GM12865 (cell line): ENCODE results near the gene PDXK.
A peak's percentile ranks its signal among the peaks of the same experiment; 100 is the strongest.

Experiments
- DNase-seq: peaks from one replicate; pipeline ENCODE4 v3.0.0; 2010; ENCODE audit warnings: low read depth
- H3K4me3 ChIP-seq: 2 replicates; pipeline ENCODE4 v1.5.1; 2011; ENCODE audit warnings: mild to moderate bottlenecking, low read depth, low read length, control low read depth
- TF ChIP-seq, protein P1 (sequence below): IDR thresholded peaks from 2 replicates; pipeline ENCODE4 v1.5.1; 2011; ENCODE audit warnings: low read length, control low read depth, low read depth, inconsistent platforms; ENCODE audit not compliant: insufficient read depth; ENCODE audit errors: missing control alignments

PDXK gene

DNA sequence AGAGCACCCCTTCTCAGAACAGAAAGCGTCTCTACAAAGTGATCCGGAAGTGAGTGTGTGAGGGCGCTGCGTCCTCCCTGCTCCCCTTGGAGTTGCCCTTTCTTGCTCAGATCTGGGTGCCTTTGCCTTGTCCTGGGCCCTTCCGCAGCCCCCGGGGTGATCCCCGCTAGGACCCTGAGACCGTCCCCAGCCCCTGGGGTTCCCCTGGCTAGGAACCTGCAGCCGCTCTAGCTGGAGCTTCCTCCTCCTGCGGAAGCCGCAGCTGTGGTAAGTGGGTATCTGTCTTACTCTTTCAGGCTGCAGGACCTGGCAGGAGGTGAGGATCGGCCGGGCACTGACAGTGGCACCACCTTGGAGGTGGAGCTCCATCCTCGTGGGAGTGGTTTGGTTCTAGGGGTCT lies 81.6 kb downstream of the PDXK start:
- no peak for DNase-seq
- TF ChIP-seq, protein P1, sequence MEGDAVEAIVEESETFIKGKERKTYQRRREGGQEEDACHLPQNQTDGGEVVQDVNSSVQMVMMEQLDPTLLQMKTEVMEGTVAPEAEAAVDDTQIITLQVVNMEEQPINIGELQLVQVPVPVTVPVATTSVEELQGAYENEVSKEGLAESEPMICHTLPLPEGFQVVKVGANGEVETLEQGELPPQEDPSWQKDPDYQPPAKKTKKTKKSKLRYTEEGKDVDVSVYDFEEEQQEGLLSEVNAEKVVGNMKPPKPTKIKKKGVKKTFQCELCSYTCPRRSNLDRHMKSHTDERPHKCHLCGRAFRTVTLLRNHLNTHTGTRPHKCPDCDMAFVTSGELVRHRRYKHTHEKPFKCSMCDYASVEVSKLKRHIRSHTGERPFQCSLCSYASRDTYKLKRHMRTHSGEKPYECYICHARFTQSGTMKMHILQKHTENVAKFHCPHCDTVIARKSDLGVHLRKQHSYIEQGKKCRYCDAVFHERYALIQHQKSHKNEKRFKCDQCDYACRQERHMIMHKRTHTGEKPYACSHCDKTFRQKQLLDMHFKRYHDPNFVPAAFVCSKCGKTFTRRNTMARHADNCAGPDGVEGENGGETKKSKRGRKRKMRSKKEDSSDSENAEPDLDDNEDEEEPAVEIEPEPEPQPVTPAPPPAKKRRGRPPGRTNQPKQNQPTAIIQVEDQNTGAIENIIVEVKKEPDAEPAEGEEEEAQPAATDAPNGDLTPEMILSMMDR = no peak
- H3K4me3 ChIP-seq = no peak overlapping the region

DNA sequence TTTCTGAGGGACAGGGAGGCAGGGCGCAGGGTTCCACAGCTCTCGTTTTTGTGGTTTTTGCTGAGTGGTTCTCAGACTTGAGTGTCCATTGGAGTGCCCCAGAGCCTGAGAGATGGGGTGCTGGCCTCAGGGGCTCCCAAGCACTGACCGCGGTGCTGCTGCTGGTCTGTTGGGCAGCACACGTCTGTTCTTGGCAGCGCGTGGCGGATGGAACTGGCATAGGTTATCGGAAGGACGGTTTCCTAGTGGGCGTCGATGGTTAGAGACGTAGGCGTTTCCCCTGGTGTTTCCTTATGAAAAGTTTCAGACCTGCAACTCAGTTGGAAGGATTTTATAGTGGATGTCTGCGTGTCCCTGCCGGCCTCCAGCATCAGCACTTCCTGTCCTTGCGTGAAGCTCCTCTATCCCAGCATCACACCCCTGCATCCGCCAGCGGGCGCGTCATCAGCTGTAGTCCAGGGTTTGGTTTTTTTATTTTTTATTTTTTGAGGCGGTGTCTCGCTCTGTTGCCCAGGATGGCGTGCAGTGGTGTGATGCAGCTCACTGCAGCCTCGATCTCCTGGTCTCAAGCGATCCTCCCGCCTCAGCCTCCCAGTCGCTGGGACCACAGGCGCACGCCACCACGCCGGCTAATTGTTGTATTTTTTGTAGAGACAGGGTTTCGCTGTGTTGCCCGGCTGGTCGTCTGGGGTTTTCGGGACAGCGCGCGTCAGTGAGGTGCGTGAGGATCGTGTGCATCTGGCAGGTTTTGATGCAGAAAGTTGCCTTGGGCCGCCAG lies 82.3 kb downstream of the PDXK start:
- TF ChIP-seq, protein P1 = no peak
- DNase-seq = no peak
- H3K4me3 ChIP-seq = no peak overlapping the region

DNA sequence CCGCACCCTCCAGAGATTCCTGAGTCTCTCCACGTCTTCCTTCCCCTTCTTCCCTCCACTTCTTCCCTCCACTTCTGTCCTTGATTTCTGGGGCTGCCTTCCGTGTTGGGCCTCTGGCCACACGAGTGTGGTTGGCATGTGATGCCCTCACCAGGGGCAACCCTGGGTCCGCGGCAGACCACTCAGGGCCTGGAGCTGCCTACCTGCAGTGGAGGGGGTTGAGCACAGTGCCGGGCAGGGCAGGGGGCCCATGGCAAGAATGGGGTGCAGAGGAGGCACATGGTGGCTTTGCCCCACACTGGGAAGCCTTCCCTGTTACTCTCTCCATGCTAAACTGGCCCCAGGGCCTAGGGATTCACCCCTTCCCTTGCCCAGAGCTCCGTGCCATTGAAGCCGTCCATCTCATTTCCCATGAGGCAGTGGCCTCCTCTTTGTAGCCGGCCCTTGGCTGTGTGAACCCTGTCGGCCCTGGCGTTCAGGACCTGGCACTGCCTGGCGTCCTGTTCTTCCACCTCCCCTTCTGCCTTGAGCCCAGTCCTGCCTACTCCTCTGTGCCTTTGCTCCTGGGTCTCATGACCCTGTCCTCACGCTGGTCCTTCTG lies 83.9 kb downstream of the PDXK start:
- DNase-seq = no peak
- TF ChIP-seq, protein P1 = no peak
- H3K4me3 ChIP-seq = no peak overlapping the region

DNA sequence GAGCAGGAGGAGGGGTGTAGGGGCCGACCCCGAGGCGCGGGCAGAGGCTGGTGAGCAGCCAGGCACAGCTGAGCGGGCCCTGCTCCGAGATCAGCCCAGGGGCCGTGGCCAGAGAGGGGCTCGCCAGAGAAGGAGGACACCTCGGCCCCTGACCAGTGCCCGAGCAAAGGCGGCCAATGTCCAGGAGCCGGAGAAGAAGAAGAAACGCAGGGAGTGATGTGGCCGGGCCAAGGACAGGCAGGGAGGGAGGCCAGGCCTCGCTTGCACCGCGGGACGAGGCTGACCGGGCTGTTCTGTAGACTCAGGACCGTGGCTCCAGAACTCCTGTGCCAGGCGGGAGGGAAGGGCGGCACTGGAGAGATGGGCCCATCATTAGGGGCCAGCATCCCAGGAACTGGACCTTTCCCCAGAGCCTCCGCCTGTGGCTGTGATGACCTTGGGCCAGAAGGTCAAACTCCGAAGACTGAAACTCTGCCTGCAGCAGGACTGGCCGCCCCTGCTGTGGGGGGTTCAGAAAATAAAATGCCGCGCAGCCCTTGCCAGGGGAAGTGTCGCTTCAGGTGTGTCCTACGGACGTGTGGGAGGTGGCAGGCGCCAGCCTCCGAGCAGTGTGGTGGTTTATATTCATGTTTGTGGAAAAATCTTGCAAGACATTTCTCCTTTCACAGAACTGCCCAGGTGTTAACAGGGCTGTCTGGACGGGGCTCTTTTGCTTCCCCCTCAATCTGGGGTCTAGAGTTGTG lies 84.8 kb downstream of the PDXK start:
- no peak overlapping the region for H3K4me3 ChIP-seq
- DNase-seq = no peak
- TF ChIP-seq, protein P1 = no peak

DNA sequence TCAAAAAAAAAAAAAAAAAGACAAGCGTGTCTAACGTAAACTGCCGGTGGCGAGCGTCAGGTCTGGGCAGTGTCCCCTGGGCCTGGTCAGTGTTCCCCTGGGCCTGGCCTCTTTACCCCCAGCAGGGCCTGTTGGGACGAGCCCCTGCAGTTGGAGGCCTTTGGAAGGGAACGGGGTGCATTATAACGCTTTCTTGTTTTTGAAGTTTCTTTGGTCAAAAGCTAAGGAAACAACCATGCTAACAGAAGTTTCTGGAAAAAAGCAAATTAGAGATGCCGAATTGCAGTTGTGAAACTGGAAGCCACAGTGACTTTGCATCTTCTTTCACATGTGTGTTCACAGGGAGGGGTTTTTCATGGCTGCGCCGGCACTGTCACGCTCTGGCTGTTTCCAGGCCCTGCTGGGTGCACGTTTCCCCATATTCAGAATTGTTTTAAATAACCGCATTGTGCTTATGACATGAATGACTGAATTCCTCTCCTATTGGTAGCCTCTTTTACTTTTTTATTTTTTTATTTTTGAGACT lies 86.4 kb downstream of the PDXK start:
- TF ChIP-seq, protein P1 = no peak
- peak; percentile 98 for DNase-seq
- peak overlapping the region; percentile 17 for H3K4me3 ChIP-seq

DNA sequence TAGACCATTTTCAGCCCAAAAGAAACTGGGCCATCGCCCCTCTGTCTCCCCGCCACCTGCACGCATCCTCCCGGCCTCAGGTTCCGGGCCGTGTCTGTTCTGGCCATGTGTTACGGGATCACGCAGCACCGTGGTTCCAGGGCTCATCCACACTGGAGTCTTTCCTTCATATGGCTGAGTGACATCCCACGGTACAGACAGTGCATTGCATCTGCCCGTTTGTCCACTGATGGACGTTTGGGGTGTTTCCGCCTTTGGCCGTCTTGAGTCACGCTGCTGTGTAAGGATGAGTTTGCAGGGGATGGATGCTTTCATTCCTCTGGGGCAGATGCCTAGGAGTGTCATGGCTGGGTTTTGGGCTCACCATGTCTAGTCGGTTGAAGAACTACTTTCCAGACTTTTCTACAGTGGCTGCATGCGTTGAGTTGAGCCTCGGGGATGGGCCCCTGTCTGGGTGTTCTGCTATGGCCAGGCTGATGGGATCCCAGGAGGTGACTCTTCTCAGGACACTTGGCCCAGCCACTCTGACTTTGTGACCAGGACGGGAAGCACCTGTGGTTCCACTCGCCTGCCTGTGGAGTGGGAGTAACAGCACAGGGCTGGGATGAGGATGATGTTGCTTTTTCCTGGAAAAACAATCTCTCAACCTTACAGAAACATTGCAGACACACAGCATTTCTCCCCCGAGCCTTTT lies 87.2 kb downstream of the PDXK start:
- DNase-seq = no peak
- peak overlapping the region; percentile 44 for H3K4me3 ChIP-seq
- TF ChIP-seq, protein P1 = no peak
